HG02943 (cell line): Measurements from ENCODE around the gene CD48.
"Not testable (repeated sequence)": the region's sequence is repeated elsewhere in the genome, so short reads cannot be mapped to it uniquely, and the experiment has no call there.

Experiments used
- ATAC-seq: cut with Tn5 transposase; IDR thresholded peaks from one replicate; pipeline ENCODE4 v1.9.1; 2021; ENCODE audit warnings: mild to moderate bottlenecking, low read depth, moderate library complexity; ENCODE audit not compliant: unreplicated experiment

The CD48 gene

DNA sequence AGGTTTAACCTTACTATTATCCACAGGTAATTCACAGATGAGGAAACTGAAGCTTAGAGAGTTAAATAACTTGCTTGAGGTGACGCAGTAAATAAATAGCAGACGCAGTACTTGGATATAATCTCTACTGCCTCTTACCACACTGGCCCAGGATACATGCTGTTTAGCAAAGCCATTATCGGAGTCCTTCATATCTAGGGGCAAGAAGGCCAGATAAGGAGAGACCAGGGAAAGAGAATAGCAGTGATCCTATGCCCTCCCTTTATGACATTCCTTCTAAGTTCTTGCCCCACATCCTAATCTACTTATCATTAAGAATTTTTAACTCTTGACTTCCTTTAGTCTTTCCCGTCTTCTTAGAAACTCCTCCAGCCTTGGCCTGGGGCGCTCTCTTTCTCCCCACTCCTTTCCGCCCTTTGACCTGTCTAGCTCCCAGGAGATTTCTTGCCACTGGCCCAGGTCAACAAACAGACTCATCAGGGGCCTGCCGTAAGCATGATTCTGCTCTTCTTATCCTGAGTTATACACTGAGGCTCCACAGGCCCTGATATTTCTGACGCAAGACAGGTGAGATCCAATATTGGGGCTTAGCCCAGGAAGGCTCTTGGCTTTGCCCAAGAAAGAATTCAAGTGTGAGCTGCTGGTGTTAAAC, 53.3 kb downstream of the CD48 start:
- no peak for ATAC-seq

- ATAC-seq = no peak
Measured at GRCh38 chr1:160657250-160657781, 54.3 kb downstream of the CD48 start.

GRCh38 chr1:160656737-160657136, 54.9 kb downstream of the CD48 start:
- ATAC-seq = no peak

DNA sequence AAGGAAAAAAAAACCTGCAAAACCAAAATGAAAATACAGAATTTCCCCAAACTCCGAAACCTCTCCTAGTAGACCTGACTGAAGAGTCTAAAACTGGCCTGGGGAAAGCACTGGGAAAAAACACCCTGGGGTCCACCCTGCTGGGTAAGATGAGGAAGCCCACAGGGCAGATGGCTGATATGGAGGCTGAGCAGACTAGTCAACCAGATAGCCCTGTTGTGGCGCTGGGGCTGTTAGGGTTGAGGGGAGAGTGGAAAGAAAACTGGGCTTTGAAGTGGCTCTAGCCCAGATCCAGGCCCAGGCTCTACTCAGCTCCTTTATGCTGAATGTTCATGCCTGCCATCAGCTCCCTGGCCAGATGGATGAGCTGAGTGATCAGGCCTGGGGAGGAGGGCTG, 58.0 kb downstream of the CD48 start:
- no peak for ATAC-seq

DNA sequence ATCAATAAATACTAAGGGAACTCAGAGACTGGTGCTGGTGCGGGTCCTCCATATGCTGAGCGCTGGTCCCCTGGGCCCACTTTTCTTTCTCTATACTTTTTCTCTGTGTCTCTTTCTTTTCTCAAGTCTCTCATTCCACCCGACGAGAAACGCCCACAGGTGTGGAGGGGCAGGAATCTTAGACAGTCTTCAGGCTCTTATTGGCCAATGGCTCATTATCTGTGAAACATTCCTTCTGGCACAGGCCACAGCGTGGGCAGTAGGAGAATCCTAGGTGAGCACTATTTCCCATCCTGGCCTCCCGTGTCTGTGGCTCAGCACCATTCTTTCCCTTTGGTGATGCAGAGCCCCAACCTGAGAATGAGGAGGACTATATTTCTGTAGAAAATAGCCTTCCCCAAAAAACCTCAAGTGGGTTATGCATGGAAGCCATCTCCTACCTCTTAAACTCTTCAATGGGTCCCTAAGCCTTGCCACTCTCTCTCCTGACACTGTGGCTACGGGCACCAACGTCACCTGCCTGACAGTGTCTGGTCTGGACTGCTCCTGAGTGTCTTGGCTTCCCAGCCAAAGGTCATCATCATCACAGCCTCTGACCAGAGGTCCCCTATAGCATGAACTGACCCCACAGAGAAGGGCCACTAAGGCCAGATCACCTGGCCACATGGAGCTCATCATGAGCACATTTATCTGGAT, 58.5 kb downstream of the CD48 start:
- ATAC-seq = no peak

- not testable (repeated sequence) for ATAC-seq
Measured at GRCh38 chr1:160652065-160652641, 59.5 kb downstream of the CD48 start.

GRCh38 chr1:160651433-160652064, 60.1 kb downstream of the CD48 start:
- ATAC-seq = no peak

DNA sequence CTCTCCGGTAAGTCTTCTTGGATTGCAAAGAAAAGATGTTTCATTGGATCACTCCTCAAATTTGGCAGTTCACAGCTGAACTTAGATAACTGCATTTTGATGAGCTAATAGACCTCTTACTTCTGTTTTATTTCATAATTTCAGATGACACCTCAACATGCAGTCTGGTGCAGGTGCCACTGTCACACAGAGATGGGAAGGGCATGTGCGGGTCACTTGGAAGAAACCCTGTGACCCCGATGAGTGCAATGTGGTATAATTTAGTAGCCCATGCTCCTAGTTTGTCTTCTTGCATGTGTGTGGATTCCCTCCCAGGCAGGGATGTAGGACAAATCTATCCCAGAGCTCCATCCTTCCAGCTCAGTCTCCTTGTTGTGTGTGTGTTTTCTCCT, 64.3 kb downstream of the CD48 start:
- no peak for ATAC-seq

DNA sequence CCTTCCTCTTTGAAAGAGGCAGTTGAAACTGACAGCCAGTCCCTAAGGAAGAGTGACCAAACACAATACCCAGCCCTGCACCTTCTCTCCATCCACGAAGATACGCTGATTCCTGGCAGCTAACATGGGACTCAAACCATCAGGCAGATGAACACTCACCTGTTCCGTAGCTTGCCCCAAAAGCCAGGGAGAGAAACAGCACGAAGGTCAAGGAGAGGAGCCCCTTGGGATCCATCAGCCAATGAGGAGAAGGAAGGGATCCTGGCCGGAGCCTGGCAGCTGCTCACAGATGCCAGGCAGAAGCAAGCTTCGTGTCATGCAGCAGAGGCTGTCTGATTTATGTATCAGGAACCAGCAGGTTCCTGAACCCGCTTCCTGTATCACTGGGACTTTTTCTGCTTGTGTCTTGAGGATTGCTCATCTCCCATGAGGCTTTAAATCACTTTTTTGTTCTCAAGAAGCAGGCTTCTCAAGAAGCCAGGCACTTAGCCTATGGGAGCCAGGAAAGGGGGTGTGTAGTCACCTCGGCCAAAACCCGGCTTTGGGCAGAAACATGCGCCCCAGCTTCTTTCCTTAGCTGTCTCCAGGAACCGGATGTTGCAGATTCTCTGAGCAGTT, 64.8 kb downstream of the CD48 start, which contains the start of gene SLAMF1:
Gene SLAMF1, minus strand, starts transcription at position 334 of the 618 bp plus-strand sequence. Its CDS starts 99 bp downstream, at position 235.
- ATAC-seq = no peak

DNA sequence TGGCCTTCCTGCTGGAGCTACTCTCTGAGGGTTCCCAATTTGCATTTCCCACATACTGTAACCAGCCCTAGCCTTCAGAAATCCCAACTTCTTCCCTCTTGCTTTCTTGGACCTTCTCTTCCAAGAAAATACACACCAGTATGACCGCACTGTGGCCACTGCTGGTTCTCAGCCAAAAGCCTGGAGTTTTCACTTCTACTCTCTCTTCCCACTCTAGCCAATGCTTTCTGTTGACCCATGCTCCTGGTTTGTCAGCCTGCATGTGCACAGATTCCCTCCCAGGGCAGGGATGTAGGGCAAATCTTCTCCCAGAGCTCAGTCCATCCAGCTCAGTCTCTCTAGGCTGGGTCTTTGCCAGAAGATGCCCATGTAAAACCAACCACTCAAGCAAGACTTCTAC, 65.4 kb downstream of the CD48 start:
- ATAC-seq = no peak

- ATAC-seq = no peak
Measured at GRCh38 chr1:160645386-160646130, 66.1 kb downstream of the CD48 start.

DNA sequence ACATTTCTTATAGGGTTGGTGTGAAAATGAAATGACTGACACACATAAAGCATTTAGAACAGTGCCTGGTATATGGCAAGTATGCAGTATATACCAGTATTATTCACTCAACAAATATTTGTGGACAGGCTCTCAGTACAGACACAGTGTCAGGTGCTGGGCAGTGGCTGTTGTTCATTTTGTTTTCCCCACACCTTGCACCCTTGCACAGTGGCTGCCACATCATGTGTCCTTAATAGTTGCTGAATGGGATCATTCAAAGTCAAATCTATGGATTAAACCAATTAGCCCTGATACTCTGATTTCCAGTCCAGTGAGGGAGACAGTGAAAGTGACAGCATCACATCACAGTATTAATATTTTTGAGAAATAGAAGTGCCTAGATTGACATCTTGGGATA, 67.2 kb downstream of the CD48 start:
- no peak for ATAC-seq

DNA sequence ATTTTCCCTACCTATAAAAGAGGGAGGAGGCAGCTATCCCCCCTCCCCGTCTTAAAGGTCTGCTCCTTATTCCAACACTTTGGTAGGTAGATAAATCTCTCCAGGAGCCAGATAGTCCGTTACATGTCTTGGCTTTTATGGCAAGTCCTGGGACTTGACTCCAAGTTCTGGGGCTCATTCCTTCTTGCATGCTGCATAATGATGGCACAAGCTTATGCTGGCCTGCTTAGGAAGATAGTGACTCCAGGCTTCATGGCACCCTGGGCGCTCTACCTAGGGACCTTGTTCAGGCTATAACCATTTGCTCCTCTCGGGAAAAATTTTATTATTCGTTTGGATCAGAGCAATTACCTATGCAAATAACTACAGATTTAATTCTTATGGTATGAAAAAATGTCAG, 68.5 kb downstream of the CD48 start:
- no peak for ATAC-seq

DNA sequence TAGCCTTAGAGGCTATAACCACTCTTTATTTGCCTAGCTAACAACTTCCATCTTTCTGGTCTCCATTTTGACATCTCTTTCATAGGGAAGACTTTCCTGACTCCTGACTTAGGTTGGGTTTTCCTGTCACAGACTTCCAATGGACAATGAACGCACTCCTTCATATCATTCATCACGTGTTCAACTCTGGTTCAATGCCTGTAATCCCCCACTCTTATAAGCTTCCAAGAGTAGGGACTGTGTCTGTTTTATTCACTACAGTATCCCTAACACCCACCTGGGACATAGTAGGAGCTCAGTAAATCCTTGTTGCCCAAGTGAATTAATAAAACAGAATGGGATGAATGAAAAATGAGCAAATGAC, 69.4 kb downstream of the CD48 start:
- no peak for ATAC-seq

GRCh38 chr1:160641323-160642280, 70.0 kb downstream of the CD48 start:
- no peak for ATAC-seq

- no peak for ATAC-seq
Measured at GRCh38 chr1:160640359-160641123, 71.1 kb downstream of the CD48 start.

- no peak for ATAC-seq
Measured at GRCh38 chr1:160639652-160640051, 72.0 kb downstream of the CD48 start.

DNA sequence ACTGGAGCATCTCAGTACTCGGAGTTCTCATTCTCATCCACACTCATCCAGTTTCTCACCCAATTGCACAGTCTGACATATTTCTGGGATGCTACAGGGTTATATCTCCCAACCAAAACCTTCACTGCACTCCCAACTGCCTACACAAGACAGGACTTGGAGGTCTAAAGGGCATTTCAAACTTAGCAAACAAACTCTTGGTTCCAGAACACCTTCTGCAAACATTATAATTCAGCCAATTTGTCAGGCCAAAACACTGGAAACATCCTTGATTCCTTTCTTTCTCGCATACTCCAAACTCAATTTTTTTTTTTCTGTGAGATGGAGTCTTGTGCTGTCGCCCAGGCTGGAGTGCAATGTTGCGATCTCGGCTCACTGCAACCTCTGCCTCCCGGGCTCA, 72.7 kb downstream of the CD48 start:
- ATAC-seq = no peak
